H1 (cell line): ENCODE data around the gene GRID2. TPM values are rescaled to one million over a fixed set of nuclear protein-coding genes. Genes with fewer than 3 reads are reported as not detected.

ENCODE experiments used
- CTCF ChIA-PET: fragments of 300-600 bp; sonication (Branson Sonifier 250); formaldehyde crosslinking; loops from one replicate; lab custom pipeline; 2021; ENCODE audit not compliant: partially characterized antibody; lab: Charles Lee
- POLR2A ChIA-PET: fragments of 300-600 bp; sonication (Branson Sonifier 250); formaldehyde crosslinking; loops from one replicate; lab custom pipeline; 2021; ENCODE audit warnings: inconsistent platforms; ENCODE audit not compliant: partially characterized antibody; lab: Charles Lee
- DNase-seq, 2 experiments: peaks; one replicate each; pipeline versions ENCODE4 v3.0.0 to v3.0.0-alpha.2; 2010 to 2022; ENCODE audit warnings: low spot score in 2 of 2, low read depth in 1 of 2, mixed read lengths in 1 of 2
- FAIRE-seq: peaks from 2 replicates; lab custom pipeline; 2011; peaks lifted over from hg19 to GRCh38; lab: Jason Lieb, UNC
- H2AFZ ChIP-seq: 2 replicates; pipeline ENCODE4 v1.8.1; 2012; ENCODE audit warnings: low read length, inconsistent platforms
- H2AK5ac ChIP-seq: 2 replicates; pipeline ENCODE4 v1.6.1; 2013; ENCODE audit warnings: low read depth, low read length
- H2BK120ac ChIP-seq: replicated peaks from 2 replicates; pipeline ENCODE3; 2013; ENCODE audit warnings: low read depth, low read length, inconsistent platforms
- H2BK12ac ChIP-seq: 2 replicates; pipeline ENCODE4 v1.6.1; 2013; ENCODE audit warnings: low read depth, low read length
- H2BK15ac ChIP-seq: 2 replicates; pipeline ENCODE4 v1.6.1; 2013; ENCODE audit warnings: low read length
- H2BK20ac ChIP-seq: 2 replicates; pipeline ENCODE4 v1.6.1; 2013; ENCODE audit warnings: low read length
- H2BK5ac ChIP-seq: 2 replicates; pipeline ENCODE4 v1.6.1; 2013; ENCODE audit warnings: low read depth, low read length
- H3K14ac ChIP-seq: 2 replicates; pipeline ENCODE4 v1.6.1; 2013; ENCODE audit warnings: inconsistent platforms; ENCODE audit not compliant: insufficient read length
- H3K18ac ChIP-seq: 2 replicates; pipeline ENCODE4 v1.6.1; 2013; ENCODE audit warnings: low read length; ENCODE audit errors: extremely low read depth
- H3K23ac ChIP-seq: 2 replicates; pipeline ENCODE4 v1.6.1; 2013; ENCODE audit warnings: inconsistent platforms; ENCODE audit not compliant: insufficient read length
- H3K23me2 ChIP-seq: 2 replicates; pipeline ENCODE4 v1.6.1; 2013; ENCODE audit warnings: low read depth, low read length
- H3K27ac ChIP-seq: 2 replicates; pipeline ENCODE4 v1.6.1; 2011; ENCODE audit warnings: low read depth, low read length, inconsistent platforms
- H3K27me3 ChIP-seq, 4 experiments: replicated peaks in 1 of 4; 1 replicate in 1 of 4; 2 replicates in 3 of 4; pipeline versions ENCODE4 v1.6.1 to v1.8.1; 2011 to 2013; ENCODE audit warnings: low read length in 3 of 4, mild to moderate bottlenecking in 3 of 4, inconsistent platforms in 2 of 4, mixed read lengths in 2 of 4, moderate library complexity in 1 of 4; ENCODE audit not compliant: control insufficient read depth in 3 of 4, insufficient read depth in 3 of 4; ENCODE audit errors: extremely low read depth in 1 of 4
- H3K36me3 ChIP-seq, 4 experiments: 2 replicates each; pipeline versions ENCODE4 v1.6.1 to v1.8.1; 2011 to 2013; ENCODE audit warnings: mild to moderate bottlenecking in 4 of 4, low read length in 3 of 4, moderate library complexity in 2 of 4, control low read depth in 1 of 4, inconsistent platforms in 1 of 4; ENCODE audit not compliant: insufficient read depth in 4 of 4, control insufficient read depth in 2 of 4
- H3K4ac ChIP-seq: replicated peaks from 2 replicates; pipeline ENCODE3; 2013; ENCODE audit warnings: low read length, low read depth, mixed read lengths, inconsistent platforms; ENCODE audit not compliant: insufficient read length
- H3K4me1 ChIP-seq, 4 experiments: replicated peaks in 1 of 4; 1 replicate in 1 of 4; 2 replicates in 3 of 4; pipeline versions ENCODE4 v1.6.1 to v1.8.1; 2011 to 2013; ENCODE audit warnings: low read length in 3 of 4, inconsistent platforms in 2 of 4, mixed read lengths in 1 of 4; ENCODE audit not compliant: insufficient read depth in 4 of 4, control insufficient read depth in 3 of 4
- H3K4me2 ChIP-seq, 2 experiments: 2 replicates each; pipeline versions ENCODE4 v1.6.1 to v1.8.1; 2011 to 2013; ENCODE audit warnings: low read depth in 2 of 2, low read length in 2 of 2, control low read depth in 1 of 2, inconsistent platforms in 1 of 2, mild to moderate bottlenecking in 1 of 2; ENCODE audit not compliant: insufficient read depth in 1 of 2
- H3K4me3 ChIP-seq, 4 experiments: fragments of 200-600, 300-600 bp in 1 of 4; sonication (generic), shearing (Covaris generic), sonication (Bioruptor Twin) in 1 of 4; 2 replicates each; pipeline versions ENCODE4 v1.5.1 to v1.8.1; 2011 to 2016; ENCODE audit warnings: low read length in 4 of 4, low read depth in 3 of 4, control low read depth in 2 of 4, inconsistent platforms in 2 of 4, mild to moderate bottlenecking in 2 of 4, mixed read lengths in 1 of 4, moderate library complexity in 1 of 4; ENCODE audit not compliant: insufficient read depth in 2 of 4; ENCODE audit errors: extremely low read depth in 1 of 4
- H3K56ac ChIP-seq: replicated peaks from 2 replicates; pipeline ENCODE3; 2013; ENCODE audit warnings: low read depth, mild to moderate bottlenecking, mixed read lengths, low read length, inconsistent platforms; ENCODE audit not compliant: insufficient read length
- H3K79me1 ChIP-seq: 2 replicates; pipeline ENCODE4 v1.6.1; 2013; ENCODE audit warnings: low read depth, low read length, control low read depth
- H3K79me2 ChIP-seq, 2 experiments: 2 replicates each; pipeline versions ENCODE4 v1.6.1 to v1.8.1; 2012 to 2013; ENCODE audit warnings: low read length in 2 of 2, mild to moderate bottlenecking in 2 of 2, inconsistent platforms in 1 of 2; ENCODE audit not compliant: insufficient read depth in 2 of 2, control insufficient read depth in 1 of 2
- H3K9ac ChIP-seq, 4 experiments: replicated peaks in 1 of 4; 1 replicate in 1 of 4; 2 replicates in 3 of 4; pipeline versions ENCODE4 v1.6.1 to v1.8.1; 2011 to 2013; ENCODE audit warnings: low read depth in 3 of 4, low read length in 3 of 4, control low read depth in 2 of 4, mild to moderate bottlenecking in 2 of 4, moderate library complexity in 2 of 4, inconsistent platforms in 1 of 4; ENCODE audit errors: extremely low read depth in 1 of 4
- H3K9me3 ChIP-seq, 2 experiments: 2 replicates each; pipeline versions ENCODE4 v1.6.1 to v1.8.1; 2012 to 2013; ENCODE audit warnings: mild to moderate bottlenecking in 2 of 2, moderate library complexity in 2 of 2, control low read depth in 1 of 2, inconsistent platforms in 1 of 2, low read depth in 1 of 2, low read length in 1 of 2, mixed read lengths in 1 of 2; ENCODE audit not compliant: insufficient read depth in 2 of 2
- H4K20me1 ChIP-seq, 2 experiments: replicated peaks in 1 of 2; 2 replicates each; pipeline versions ENCODE3 to v1.8.1; 2011 to 2013; ENCODE audit warnings: inconsistent platforms in 2 of 2, low read length in 2 of 2, mild to moderate bottlenecking in 1 of 2; ENCODE audit not compliant: insufficient read depth in 2 of 2, control insufficient read depth in 1 of 2
- H4K5ac ChIP-seq: 2 replicates; pipeline ENCODE4 v1.6.1; 2013; ENCODE audit warnings: low read length, low read depth, mixed read lengths, inconsistent platforms; ENCODE audit not compliant: insufficient read length
- H4K8ac ChIP-seq: 2 replicates; pipeline ENCODE4 v1.8.0; 2013; ENCODE audit warnings: mild to moderate bottlenecking, moderate library complexity, low read length, inconsistent platforms; ENCODE audit not compliant: insufficient read depth; ENCODE audit errors: extremely low read depth
- H4K91ac ChIP-seq: replicated peaks from 2 replicates; pipeline ENCODE3; 2013; ENCODE audit warnings: low read length, mixed read lengths, inconsistent platforms; ENCODE audit not compliant: insufficient read length
- ASH2L ChIP-seq: fragments of 200-600, 300-600 bp; sonication (generic); IDR thresholded peaks from one replicate; pipeline ENCODE4 v1.7.1; 2017; ENCODE audit warnings: low read length
- GABPA ChIP-seq: IDR thresholded peaks from 2 replicates; pipeline ENCODE4 v1.6.1; 2011; ENCODE audit warnings: mild to moderate bottlenecking, low read length, moderate library complexity, borderline replicate concordance; ENCODE audit not compliant: insufficient read depth
- JUND ChIP-seq: IDR thresholded peaks from 2 replicates; pipeline ENCODE4 v1.6.1; 2011; ENCODE audit warnings: mild to moderate bottlenecking, improper control_type of control experiment, low read length
- PHF8 ChIP-seq: fragments of 200-600 bp; sonication (generic); conservative IDR thresholded peaks from 2 replicates; pipeline ENCODE4 v1.7.1; 2012; ENCODE audit warnings: low read depth, mild to moderate bottlenecking, inconsistent platforms, low read length, moderate library complexity
- RNF2 ChIP-seq: fragments of 200-900, 300-1000 bp; sonication (generic); IDR thresholded peaks from 2 replicates; pipeline ENCODE4 v1.7.1; 2016; ENCODE audit warnings: borderline replicate concordance, low read depth, mild to moderate bottlenecking, antibody characterized with exemption, low read length; ENCODE audit not compliant: poor library complexity, severe bottlenecking; ENCODE audit errors: missing control alignments
- SIN3A ChIP-seq, 2 experiments: IDR thresholded peaks in 1 of 2; conservative IDR thresholded peaks in 1 of 2; 2 replicates each; pipeline ENCODE4 v1.6.1; 2011 to 2012; ENCODE audit warnings: low read length in 2 of 2, improper control_type of control experiment in 1 of 2, low read depth in 1 of 2, mild to moderate bottlenecking in 1 of 2
- YY1 ChIP-seq: IDR thresholded peaks from 2 replicates; pipeline ENCODE4 v1.6.1; 2011; ENCODE audit warnings: low read depth, mild to moderate bottlenecking, low read length
- WGBS, 2 experiments: shearing (Covaris generic) in 1 of 2; methylation state at CpG; one replicate each; pipeline versions ENCODE4 v1.1.6 to v1.1.7; 2013 to 2015; ENCODE audit warnings: low lambda C conversion rate in 2 of 2, mixed read lengths in 2 of 2, inconsistent platforms in 1 of 2, low coverage in 1 of 2, missing lambda C conversion rate in 1 of 2; ENCODE audit not compliant: insufficient replicate concordance in 2 of 2, insufficient coverage in 1 of 2, insufficient read length in 1 of 2; ENCODE audit errors: extremely low coverage in 1 of 2, missing lambda C conversion rate in 1 of 2; 5-methylcytosine and 5-hydroxymethylcytosine counted together
- polyA plus RNA-seq, 7 experiments: library from polyadenylated mRNA; depleted of rRNA in 3 of 7; stranded (reverse) in 5 of 7; unstranded in 2 of 7; fragments of >200 nt in 5 of 7; fragments of 200-250 nt in 2 of 7; gene quantifications; 1 replicate in 5 of 7; 2 replicates in 1 of 7; 4 replicates in 1 of 7; pipeline versions ENCODE4 v1.2.1 to v1.2.3, GENCODE V29; 2011 to 2013; ENCODE audit warnings: missing spikeins in 2 of 7, mixed read lengths in 2 of 7
- total RNA-seq: library from RNA; stranded (reverse); fragmentation: NEBNext Ultra II Directional; extraction: Animal tissue kit (Norgen Biotek cat#: 25700); gene quantifications from 2 replicates; pipeline ENCODE4 v1.2.1, GENCODE V29; 2021
- TF ChIP-seq, protein P1 (sequence below), 3 experiments: IDR thresholded peaks; 1 replicate in 2 of 3; 2 replicates in 1 of 3; pipeline versions ENCODE4 v1.5.1 to v1.6.1; 2011; ENCODE audit warnings: low read length in 3 of 3, mild to moderate bottlenecking in 3 of 3, inconsistent platforms in 2 of 3, low read depth in 1 of 3, moderate library complexity in 1 of 3; ENCODE audit not compliant: insufficient read depth in 1 of 3; ENCODE audit errors: control extremely low read depth in 1 of 3
- TF ChIP-seq, protein P2 (sequence below): IDR thresholded peaks from 2 replicates; pipeline ENCODE4 v1.6.1; 2012; ENCODE audit warnings: inconsistent platforms

The GRID2 gene
- total and polyA plus RNA-seq, 2 of the 8 experiments (the other 6 are each of a cell fraction or from before 2014, with no cell fraction given), result 31.1 to 81.9 TPM

DNA sequence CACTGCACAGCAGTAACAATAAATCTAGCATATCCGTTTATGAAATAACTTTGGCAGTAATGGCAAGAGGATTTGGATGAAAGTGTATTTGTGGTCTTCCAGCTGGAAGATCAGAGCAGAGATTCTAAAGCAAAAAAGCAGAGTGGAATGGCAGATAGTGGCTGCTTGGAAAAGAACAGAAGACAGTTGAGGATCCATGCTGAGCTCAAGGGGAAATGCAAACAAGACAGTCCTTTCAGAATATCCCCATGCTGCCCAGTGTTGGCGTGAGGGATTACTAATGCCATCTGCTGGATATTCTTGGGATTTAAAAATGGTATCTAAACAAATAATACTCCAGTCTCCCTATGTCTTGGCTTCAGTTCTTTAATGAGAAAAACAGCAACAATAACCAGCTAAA lies 895.7 kb downstream of the GRID2 start:
- ChIA-PET CTCF (interaction anchor here (0.6 to 2.7 kb wide), 13 partner anchors 11 to 450 kb away, joined by 3 to 14 read pairs (median 3); no protein-coding TSS in a partner anchor), POLR2A (interaction anchor here (2.3 kb wide), 1 partner anchor 11 kb away, joined by 10 read pairs; no protein-coding TSS in a partner anchor)
- Histone ChIP-seq H4K20me1 (peaks cover 0 to 2% of the 10 kb centered on the region in 2 experiments), H2BK120ac (no peak overlapping the region), H3K56ac (no peak overlapping the region), H3K9ac (no peak overlapping the region), H3K23ac (no peak overlapping the region), H4K91ac (no peak overlapping the region), H3K79me2 (no peaks in the 10 kb centered on the region), H3K4me1 (peaks cover 0 to 6% (median 4%) of the 10 kb centered on the region in 4 experiments; a peak in 4 of 7 replicates), H3K27ac (no peak overlapping the region), H3K23me2 (peaks cover 2% of the 10 kb centered on the region; the same call in 1 of the 2 replicates), H2BK15ac (no peak overlapping the region), H3K4ac (no peak overlapping the region), H3K18ac (no peak overlapping the region), H3K9me3 (no peaks in the 10 kb centered on the region), H4K8ac (no peak overlapping the region), H4K5ac (no peak overlapping the region), H2AFZ (no peak overlapping the region), H3K4me3 (no peak overlapping the region; a peak in 1 of 8 replicates), H3K36me3 (no peaks in the 10 kb centered on the region), H3K27me3 (no peaks in the 10 kb centered on the region), H3K79me1 (no peaks in the 10 kb centered on the region), H3K4me2 (peak overlapping the region; percentile 28 to 52; a peak in 3 of 4 replicates), H2BK5ac (no peak overlapping the region), H3K14ac (no peak overlapping the region), H2BK20ac (no peak overlapping the region), H2AK5ac (no peak overlapping the region), H2BK12ac (no peak overlapping the region)
- FAIRE-seq, result peak; percentile 99
- DNase-seq, result peak in 1 of 2 experiments; percentile 25
- WGBS, 2 experiments, result 17% methylated on average over 2 of the region's 2 CpGs; no CpG with 5 or more reads in 1 of the 2 experiments
- TF ChIP-seq, protein P1, sequence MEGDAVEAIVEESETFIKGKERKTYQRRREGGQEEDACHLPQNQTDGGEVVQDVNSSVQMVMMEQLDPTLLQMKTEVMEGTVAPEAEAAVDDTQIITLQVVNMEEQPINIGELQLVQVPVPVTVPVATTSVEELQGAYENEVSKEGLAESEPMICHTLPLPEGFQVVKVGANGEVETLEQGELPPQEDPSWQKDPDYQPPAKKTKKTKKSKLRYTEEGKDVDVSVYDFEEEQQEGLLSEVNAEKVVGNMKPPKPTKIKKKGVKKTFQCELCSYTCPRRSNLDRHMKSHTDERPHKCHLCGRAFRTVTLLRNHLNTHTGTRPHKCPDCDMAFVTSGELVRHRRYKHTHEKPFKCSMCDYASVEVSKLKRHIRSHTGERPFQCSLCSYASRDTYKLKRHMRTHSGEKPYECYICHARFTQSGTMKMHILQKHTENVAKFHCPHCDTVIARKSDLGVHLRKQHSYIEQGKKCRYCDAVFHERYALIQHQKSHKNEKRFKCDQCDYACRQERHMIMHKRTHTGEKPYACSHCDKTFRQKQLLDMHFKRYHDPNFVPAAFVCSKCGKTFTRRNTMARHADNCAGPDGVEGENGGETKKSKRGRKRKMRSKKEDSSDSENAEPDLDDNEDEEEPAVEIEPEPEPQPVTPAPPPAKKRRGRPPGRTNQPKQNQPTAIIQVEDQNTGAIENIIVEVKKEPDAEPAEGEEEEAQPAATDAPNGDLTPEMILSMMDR (IDR thresholded peaks at IDR 0.05; ENCODE audit: control extremely low read depth in 1 of 3, insufficient read depth in 1 of 3, low read depth in 1 of 3, low read length in 3 of 3), result peak in 2 of 3 experiments; percentile 58 to 67; a peak in 3 of 4 replicates
- TF ChIP-seq YY1 (0 out of 2 replicates have a peak, but pooled peaks have one; percentile 21), ASH2L (no peak), GABPA (no peak), JUND (no peak), PHF8 (no peak), SIN3A (conservative IDR thresholded peaks at IDR 0.05 in 1 of 2, IDR thresholded peaks at IDR 0.05 in 1 of 2; ENCODE audit: low read depth in 1 of 2, low read length in 2 of 2) (no peak), RNF2 (no peak)
- TF ChIP-seq, protein P2, sequence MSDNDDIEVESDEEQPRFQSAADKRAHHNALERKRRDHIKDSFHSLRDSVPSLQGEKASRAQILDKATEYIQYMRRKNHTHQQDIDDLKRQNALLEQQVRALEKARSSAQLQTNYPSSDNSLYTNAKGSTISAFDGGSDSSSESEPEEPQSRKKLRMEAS, result 0 out of 2 replicates have a peak, but pooled peaks have one; percentile 43
